Measurements from ENCODE around the gene POU5F1.

GRCh38 chr6:31179042-31179386, 8.5 kb upstream of the POU5F1 start:
- TF ChIP-seq RBM34 (IDR thresholded peaks at IDR 0.05; ENCODE audit: borderline replicate concordance, insufficient read depth, low read length) (no peak), SRSF9 (IDR thresholded peaks at IDR 0.05; ENCODE audit: borderline replicate concordance, low read depth, low read length) (no peak), CTCF (IDR thresholded peaks at IDR 0.05 in 2 of 3, conservative IDR thresholded peaks at IDR 0.05 in 1 of 3; ENCODE audit: insufficient read depth in 2 of 3, low read depth in 1 of 3, low read length in 3 of 3) (no peak), TEAD1 (CRISPR knock-in tag; IDR thresholded peaks at IDR 0.05) (no peak), ASH1L (IDR thresholded peaks at IDR 0.05; ENCODE audit: borderline replicate concordance, low read depth, partially characterized antibody) (no peak), GABPB2 (CRISPR knock-in tag; conservative IDR thresholded peaks at IDR 0.05) (no peak), ATF3 (IDR thresholded peaks at IDR 0.05) (no peak), ATF3 (CRISPR knock-in tag; conservative IDR thresholded peaks at IDR 0.05) (no peak), EZH2 (IDR thresholded peaks at IDR 0.05; ENCODE audit: borderline replicate concordance, low read depth, low read length) (no peak), RFX5 (IDR thresholded peaks at IDR 0.05; ENCODE audit: low read depth, low read length) (no peak), CREB5 (CRISPR knock-in tag; IDR thresholded peaks at IDR 0.05) (no peak), MAFG (tag; conservative IDR thresholded peaks at IDR 0.05) (no peak), EP300 (IDR thresholded peaks at IDR 0.05; ENCODE audit: low read length) (no peak)
